Endothelial cell of umbilical vein (primary cell): Measurements from ENCODE around the gene EBF4. TPM values are rescaled to one million over a fixed set of nuclear protein-coding genes. Genes with fewer than 3 reads are reported as not detected.

Experiments
- BruUV-seq: library from RNA; stranded (reverse); fragments of 400-500 nt; replicated peaks from 2 replicates; lab custom pipeline; 2021; lab: Mats Ljungman, UMichigan
- CTCF ChIA-PET: fragments of 300-600, 350-600 bp; sonication (Branson Sonifier 250); formaldehyde crosslinking; loops from one replicate; lab custom pipeline; 2021; ENCODE audit warnings: antibody characterized with exemption, inconsistent platforms; lab: Charles Lee
- POLR2A ChIA-PET: fragments of 300-600, 350-600 bp; sonication (Branson Sonifier 250); formaldehyde crosslinking; loops from one replicate; lab custom pipeline; 2021; ENCODE audit warnings: antibody characterized with exemption, inconsistent platforms; lab: Charles Lee
- DNase-seq: peaks from one replicate; pipeline ENCODE4 v3.0.0-alpha.2; 2011; ENCODE audit warnings: low read depth, low spot score
- FAIRE-seq: peaks from 2 replicates; lab custom pipeline; 2011; peaks lifted over from hg19 to GRCh38; lab: Jason Lieb, UNC
- H2AFZ ChIP-seq: 2 replicates; pipeline ENCODE4 v1.6.0; 2012; ENCODE audit warnings: low read depth, low read length, control low read depth, inconsistent platforms
- H3K27ac ChIP-seq: 2 replicates; pipeline ENCODE4 v1.5.1; 2011; ENCODE audit warnings: low read depth, mild to moderate bottlenecking, control low read depth, low read length, moderate library complexity; ENCODE audit not compliant: insufficient read depth
- H3K27me3 ChIP-seq, 2 experiments: 2 replicates each; pipeline versions ENCODE4 v1.6.0 to v1.6.1; 2011; ENCODE audit warnings: low read length in 2 of 2, mixed read lengths in 1 of 2; ENCODE audit not compliant: control insufficient read depth in 2 of 2, insufficient read depth in 2 of 2
- H3K36me3 ChIP-seq, 2 experiments: 2 replicates in 1 of 2; 3 replicates in 1 of 2; pipeline ENCODE4 v1.5.1; 2011; ENCODE audit warnings: low read length in 2 of 2, mild to moderate bottlenecking in 1 of 2, moderate library complexity in 1 of 2; ENCODE audit not compliant: control insufficient read depth in 2 of 2, insufficient read depth in 2 of 2; ENCODE audit errors: extremely low read depth in 1 of 2
- H3K4me1 ChIP-seq: 3 replicates; pipeline ENCODE4 v1.5.1; 2011; ENCODE audit warnings: mild to moderate bottlenecking, low read length; ENCODE audit not compliant: control insufficient read depth, insufficient read depth; ENCODE audit errors: extremely low read depth
- H3K4me2 ChIP-seq: 2 replicates; pipeline ENCODE4 v1.6.1; 2011; ENCODE audit warnings: low read length, control low read depth, mixed read lengths; ENCODE audit not compliant: insufficient read depth
- H3K4me3 ChIP-seq, 3 experiments: fragments of 200-600 bp in 1 of 3; sonication (generic), shearing (Covaris generic) in 1 of 3; replicated peaks in 1 of 3; 2 replicates each; pipeline ENCODE4 v1.5.1; 2011 to 2016; ENCODE audit warnings: control low read depth in 3 of 3, low read length in 3 of 3, mild to moderate bottlenecking in 2 of 3, inconsistent platforms in 1 of 3, low read depth in 1 of 3, moderate library complexity in 1 of 3; ENCODE audit not compliant: insufficient read depth in 1 of 3
- H3K79me2 ChIP-seq: 2 replicates; pipeline ENCODE4 v1.6.0; 2012; ENCODE audit warnings: low read length, inconsistent platforms; ENCODE audit not compliant: control insufficient read depth, insufficient read depth
- H3K9ac ChIP-seq: replicated peaks from 2 replicates; pipeline ENCODE3; 2011; ENCODE audit warnings: low read length, control low read depth; ENCODE audit not compliant: insufficient read depth; ENCODE audit errors: extremely low read depth
- H3K9me1 ChIP-seq: replicated peaks from 3 replicates; pipeline ENCODE4 v1.6.0; 2011; ENCODE audit warnings: mild to moderate bottlenecking, low read length; ENCODE audit not compliant: control insufficient read depth, insufficient read depth; ENCODE audit errors: extremely low read depth
- H3K9me3 ChIP-seq: replicated peaks from 2 replicates; pipeline ENCODE4 v1.5.1; 2012; ENCODE audit warnings: low read length, inconsistent platforms; ENCODE audit not compliant: control insufficient read depth, insufficient read depth
- H4K20me1 ChIP-seq: replicated peaks from 2 replicates; pipeline ENCODE3; 2011; ENCODE audit warnings: mild to moderate bottlenecking, low read length; ENCODE audit not compliant: control insufficient read depth, insufficient read depth; ENCODE audit errors: extremely low read depth
- EZH2 ChIP-seq: IDR thresholded peaks from 2 replicates; pipeline ENCODE4 v1.6.1; 2012; ENCODE audit warnings: borderline replicate concordance, low read depth, mild to moderate bottlenecking, moderate library complexity, low read length, inconsistent platforms; ENCODE audit not compliant: severe bottlenecking
- GATA2 ChIP-seq: IDR thresholded peaks from 2 replicates; pipeline ENCODE4 v1.7.0; 2011; ENCODE audit warnings: low read depth, mild to moderate bottlenecking, moderate library complexity, mixed read lengths, low read length; ENCODE audit not compliant: insufficient read length, insufficient read depth
- MYC ChIP-seq: IDR thresholded peaks from one replicate; pipeline ENCODE4 v1.6.1; 2011; ENCODE audit warnings: mild to moderate bottlenecking, low read depth, low read length
- POLR2A ChIP-seq: IDR thresholded peaks from 2 replicates; pipeline ENCODE4 v1.6.1; 2012; ENCODE audit warnings: low read depth, mild to moderate bottlenecking, control low read depth, low read length
- POLR2AphosphoS5 ChIP-seq: IDR thresholded peaks from 2 replicates; pipeline ENCODE4 v1.6.1; 2012; ENCODE audit warnings: low read depth, mild to moderate bottlenecking, control low read depth, low read length, moderate library complexity; ENCODE audit not compliant: insufficient read depth
- dilution Hi-C: fragments of 300-500 bp; cut with MboI; formaldehyde crosslinking; loops from one replicate; pipeline ENCODE4 v1.15.0; 2019; ENCODE audit warnings: low sequenced_read_pairs; ENCODE audit not compliant: extremely low pct_ligation_motif_present
- intact Hi-C: fragments of 100-400 bp; cut with micrococcal nuclease; formaldehyde crosslinking; loops from one replicate; pipeline ENCODE4 v1.10.0; 2022
- polyA plus RNA-seq, 4 experiments: library from polyadenylated mRNA; depleted of rRNA in 3 of 4; stranded (reverse) in 3 of 4; unstranded in 1 of 4; fragments of >200 nt; gene quantifications; 2 replicates each; pipeline versions ENCODE4 v1.2.1 to v1.2.3, GENCODE V29; 2011 to 2012; ENCODE audit warnings: missing spikeins in 1 of 4
- total RNA-seq: library from RNA; stranded (reverse); gene quantifications from 2 replicates; pipeline ENCODE4 v1.2.3, GENCODE V29; 2021
- TF ChIP-seq, protein P1 (sequence below): IDR thresholded peaks from 2 replicates; pipeline ENCODE4 v1.6.1; 2011; ENCODE audit not compliant: insufficient read depth, insufficient read length

Gene EBF4
- total and polyA plus RNA-seq, 2 donors (not counting 3 experiments of a cell fraction or from before 2014, with no cell fraction given): 2.7 to 3.4 TPM

DNA sequence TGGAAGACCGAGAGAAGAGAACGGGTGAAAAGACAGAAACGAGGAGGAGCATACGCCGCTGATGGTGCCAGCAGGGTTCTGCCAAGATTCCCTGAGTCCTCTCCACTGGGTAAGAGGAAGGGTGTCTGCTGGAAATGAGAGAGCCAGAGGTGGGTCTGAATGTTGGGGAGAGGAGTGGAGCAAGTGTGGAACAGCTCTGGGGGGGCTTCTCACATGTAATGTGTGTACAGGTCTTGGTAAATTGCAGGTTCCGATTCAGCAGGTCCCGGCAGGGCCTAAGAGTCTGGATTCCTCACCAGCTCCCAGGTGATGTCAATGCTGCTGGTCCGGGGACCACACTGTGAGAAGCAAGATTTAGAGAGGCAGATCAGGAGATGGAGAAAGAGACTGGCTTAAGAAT, 1.5 kb upstream of the EBF4 start:
- no peaks in the 10 kb centered on the region for H3K9me1 ChIP-seq
- no peak for FAIRE-seq
- H2AFZ ChIP-seq: no peak overlapping the region
- POLR2A ChIA-PET: no interaction called here
- no peak overlapping the region for H3K9ac ChIP-seq
- H3K27me3 ChIP-seq: peaks cover 36 to 60% of the 10 kb centered on the region in 2 experiments
- no peaks in the 10 kb centered on the region for H3K9me3 ChIP-seq
- peaks cover 2% of the 10 kb centered on the region for H4K20me1 ChIP-seq
- no peak for TF ChIP-seq EZH2
- TF ChIP-seq POLR2A: no peak
- TF ChIP-seq POLR2AphosphoS5: no peak
- no peak for TF ChIP-seq MYC
- peaks cover 4% of the 10 kb centered on the region for H3K4me1 ChIP-seq
- H3K36me3 ChIP-seq: no peaks in the 10 kb centered on the region
- H3K4me3 ChIP-seq: no peak overlapping the region
- BruUV-seq: no TSS peak
- no peaks in the 10 kb centered on the region for H3K79me2 ChIP-seq
- no peak overlapping the region for H3K4me2 ChIP-seq
- dilution Hi-C loops (no loop called here), intact Hi-C loops (no loop called here)
- H3K27ac ChIP-seq: no peak overlapping the region
- CTCF ChIA-PET: no interaction called here
- DNase-seq: no peak

DNA sequence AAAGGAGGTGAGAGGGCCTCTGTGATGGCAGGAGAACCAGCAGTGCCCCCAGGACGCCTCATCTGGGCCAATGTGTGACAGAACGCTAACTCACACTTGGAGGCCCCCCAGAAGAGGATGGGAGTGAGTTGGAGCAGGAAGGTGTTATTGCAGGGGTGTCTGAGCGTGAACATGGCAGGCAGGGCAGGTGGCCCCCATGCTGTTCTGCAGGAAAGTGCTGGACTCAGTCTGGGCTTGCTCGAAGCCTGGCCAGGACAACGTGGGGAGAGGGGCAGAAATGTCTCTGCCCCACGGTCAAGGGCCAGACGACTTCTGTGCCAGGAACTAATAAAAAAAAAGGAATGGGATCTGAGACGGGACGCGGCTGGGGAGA, 931 bp upstream of the EBF4 start:
- CTCF ChIA-PET: no interaction called here
- Histone ChIP-seq H3K79me2 (no peaks in the 10 kb centered on the region), H3K4me2 (no peak overlapping the region), H3K27me3 (peaks cover 36 to 62% of the 10 kb centered on the region in 2 experiments), H4K20me1 (peaks cover 2% of the 10 kb centered on the region), H3K9me3 (no peaks in the 10 kb centered on the region), H3K4me1 (peaks cover 4% of the 10 kb centered on the region), H3K4me3 (no peak overlapping the region), H3K27ac (no peak overlapping the region), H3K9ac (no peak overlapping the region), H3K36me3 (no peaks in the 10 kb centered on the region), H3K9me1 (no peaks in the 10 kb centered on the region), H2AFZ (no peak overlapping the region)
- TF ChIP-seq GATA2 (no peak), MYC (no peak)
- TF ChIP-seq, protein P1, sequence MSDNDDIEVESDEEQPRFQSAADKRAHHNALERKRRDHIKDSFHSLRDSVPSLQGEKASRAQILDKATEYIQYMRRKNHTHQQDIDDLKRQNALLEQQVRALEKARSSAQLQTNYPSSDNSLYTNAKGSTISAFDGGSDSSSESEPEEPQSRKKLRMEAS: no peak
- DNase-seq (no peak), FAIRE-seq (no peak)
- POLR2A ChIA-PET: no interaction called here
- TSS peak; percentile 19 for BruUV-seq
- intact Hi-C loops: no loop called here
- dilution Hi-C loops: no loop called here
